Endothelial cell (in vitro differentiated cells): Measurements from ENCODE around the gene KNCN. TPM values are rescaled to one million over a fixed set of nuclear protein-coding genes. Genes with fewer than 3 reads are reported as not detected.

ENCODE experiments used
- DNase-seq: peaks from one replicate; pipeline ENCODE4 v3.0.0; 2021; ENCODE audit warnings: low spot score
- H3K27ac Mint-ChIP-seq: one replicate; pipeline ENCODE4 v1.8.0; 2021; ENCODE audit warnings: mixed read lengths, inconsistent platforms; ENCODE audit not compliant: unreplicated experiment
- H3K27me3 Mint-ChIP-seq: one replicate; pipeline ENCODE4 v1.8.0; 2021; ENCODE audit warnings: mild to moderate bottlenecking, moderate library complexity, mixed read lengths, inconsistent platforms; ENCODE audit not compliant: unreplicated experiment
- H3K36me3 Mint-ChIP-seq: one replicate; pipeline ENCODE4 v1.8.0; 2021; ENCODE audit warnings: mild to moderate bottlenecking, low read depth, mixed read lengths, inconsistent platforms; ENCODE audit not compliant: unreplicated experiment
- H3K4me1 Mint-ChIP-seq: one replicate; pipeline ENCODE4 v1.8.0; 2021; ENCODE audit warnings: mild to moderate bottlenecking, mixed read lengths, inconsistent platforms; ENCODE audit not compliant: unreplicated experiment
- H3K4me3 Mint-ChIP-seq: one replicate; pipeline ENCODE4 v1.8.0; 2021; ENCODE audit warnings: mild to moderate bottlenecking, mixed read lengths, inconsistent platforms; ENCODE audit not compliant: unreplicated experiment
- H3K9me3 Mint-ChIP-seq: one replicate; pipeline ENCODE4 v1.8.0; 2021; ENCODE audit warnings: mixed read lengths, inconsistent platforms; ENCODE audit not compliant: unreplicated experiment
- total RNA-seq: library from RNA; stranded (reverse); fragmentation: NEBNext Ultra II Directional; extraction: Animal tissue kit (Norgen Biotek cat#: 25700); gene quantifications from one replicate; pipeline ENCODE4 v1.2.1, GENCODE V29; 2021; ENCODE audit not compliant: unreplicated experiment
- TF ChIP-seq, protein P1 (sequence below): fragments of 200-600 bp; sonication (generic); IDR thresholded peaks from one replicate; pipeline ENCODE4 v1.5.0; 2021; ENCODE audit warnings: antibody characterized with exemption; ENCODE audit not compliant: unreplicated experiment

Gene KNCN
- total RNA-seq, 1 donor from 2014 or later: not detected

DNA sequence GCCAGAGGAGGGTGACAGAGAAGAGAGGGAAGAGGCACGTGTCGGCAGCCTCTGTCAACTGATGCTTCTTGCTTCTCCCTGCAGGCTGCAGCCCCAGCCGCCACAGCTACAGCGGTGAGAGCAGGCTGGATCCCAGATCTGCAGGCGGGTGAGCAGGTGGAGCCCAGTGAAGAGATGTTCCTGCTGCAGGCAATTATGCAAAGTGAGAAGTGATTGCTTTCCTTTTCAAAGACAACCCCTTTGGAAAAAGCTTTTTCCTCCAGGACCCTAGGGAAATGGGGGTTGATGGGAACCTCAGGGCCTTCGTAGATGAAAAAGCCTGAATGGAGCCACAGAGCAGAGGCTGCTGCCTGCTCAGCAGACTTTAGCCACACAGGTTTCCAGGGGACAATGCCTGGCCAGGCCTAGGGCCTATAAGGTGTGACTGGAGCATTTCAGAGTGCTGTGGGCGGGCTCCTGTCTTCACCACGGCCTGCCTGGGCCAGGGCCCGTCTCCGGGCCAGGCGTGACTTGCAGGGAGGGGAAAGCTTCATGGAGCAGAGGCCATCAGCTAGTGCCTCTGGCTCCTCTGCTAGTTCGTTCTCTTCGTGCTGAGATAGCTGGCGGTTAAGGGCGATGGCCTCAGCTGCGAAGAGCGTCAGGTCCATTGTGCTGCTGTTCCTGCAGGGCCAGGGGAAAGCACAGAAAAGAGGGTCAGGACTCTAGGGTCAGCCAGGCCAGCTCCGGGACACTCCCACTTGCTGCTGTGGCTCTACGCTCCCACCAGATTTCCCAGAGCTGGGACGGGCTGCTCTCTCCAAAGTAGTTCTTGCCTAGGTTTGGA is 6.9 kb upstream of the KNCN start:
- Mint-ChIP-seq H3K27ac (no peak overlapping the region), H3K36me3 (peaks cover 20% of the 10 kb centered on the region), H3K4me1 (peaks cover 11% of the 10 kb centered on the region), H3K9me3 (no peaks in the 10 kb centered on the region), H3K4me3 (no peak overlapping the region), H3K27me3 (peaks cover 4% of the 10 kb centered on the region)
- TF ChIP-seq, protein P1, sequence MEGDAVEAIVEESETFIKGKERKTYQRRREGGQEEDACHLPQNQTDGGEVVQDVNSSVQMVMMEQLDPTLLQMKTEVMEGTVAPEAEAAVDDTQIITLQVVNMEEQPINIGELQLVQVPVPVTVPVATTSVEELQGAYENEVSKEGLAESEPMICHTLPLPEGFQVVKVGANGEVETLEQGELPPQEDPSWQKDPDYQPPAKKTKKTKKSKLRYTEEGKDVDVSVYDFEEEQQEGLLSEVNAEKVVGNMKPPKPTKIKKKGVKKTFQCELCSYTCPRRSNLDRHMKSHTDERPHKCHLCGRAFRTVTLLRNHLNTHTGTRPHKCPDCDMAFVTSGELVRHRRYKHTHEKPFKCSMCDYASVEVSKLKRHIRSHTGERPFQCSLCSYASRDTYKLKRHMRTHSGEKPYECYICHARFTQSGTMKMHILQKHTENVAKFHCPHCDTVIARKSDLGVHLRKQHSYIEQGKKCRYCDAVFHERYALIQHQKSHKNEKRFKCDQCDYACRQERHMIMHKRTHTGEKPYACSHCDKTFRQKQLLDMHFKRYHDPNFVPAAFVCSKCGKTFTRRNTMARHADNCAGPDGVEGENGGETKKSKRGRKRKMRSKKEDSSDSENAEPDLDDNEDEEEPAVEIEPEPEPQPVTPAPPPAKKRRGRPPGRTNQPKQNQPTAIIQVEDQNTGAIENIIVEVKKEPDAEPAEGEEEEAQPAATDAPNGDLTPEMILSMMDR: no peak
- no peak for DNase-seq

DNA sequence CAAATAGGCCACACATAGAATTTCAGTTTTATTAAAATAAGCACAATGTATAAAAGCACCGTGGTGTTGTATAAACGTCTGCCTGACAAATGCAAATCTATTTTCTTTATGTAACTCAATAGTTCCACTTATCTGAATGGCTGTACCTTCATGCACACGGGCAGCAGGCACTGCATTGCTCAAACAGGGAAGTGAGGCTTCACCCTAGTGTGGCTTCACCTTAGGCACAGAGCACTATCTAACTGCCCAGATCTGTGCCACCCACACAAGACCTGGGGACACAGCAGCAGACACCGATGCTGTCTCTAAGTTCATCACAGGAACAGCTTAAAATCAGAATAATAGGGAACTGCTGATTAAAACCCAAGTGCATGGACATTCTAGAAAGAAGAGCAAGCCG is 6.0 kb upstream of the KNCN start:
- H3K4me3 Mint-ChIP-seq: no peak overlapping the region
- no peak for DNase-seq
- H3K9me3 Mint-ChIP-seq: no peaks in the 10 kb centered on the region
- no peak overlapping the region for H3K27ac Mint-ChIP-seq
- peaks cover 12% of the 10 kb centered on the region for H3K36me3 Mint-ChIP-seq
- peaks cover 11% of the 10 kb centered on the region for H3K4me1 Mint-ChIP-seq
- TF ChIP-seq, protein P1: no peak
- peaks cover 4% of the 10 kb centered on the region for H3K27me3 Mint-ChIP-seq

- Mint-ChIP-seq H3K4me3 (no peak overlapping the region), H3K27ac (no peak overlapping the region), H3K27me3 (peaks cover 4% of the 10 kb centered on the region), H3K4me1 (peaks cover 10% of the 10 kb centered on the region), H3K36me3 (peaks cover 11% of the 10 kb centered on the region), H3K9me3 (no peaks in the 10 kb centered on the region)
- TF ChIP-seq, protein P1: no peak
- no peak for DNase-seq
These were observed 5.4 kb upstream of the KNCN start for GRCh38 chr1:46556822-46557221.

- TF ChIP-seq, protein P1: no peak
- no peak for DNase-seq
- H3K4me3 Mint-ChIP-seq: no peak overlapping the region
- H3K9me3 Mint-ChIP-seq: no peaks in the 10 kb centered on the region
- peaks cover 11% of the 10 kb centered on the region for H3K36me3 Mint-ChIP-seq
- H3K27ac Mint-ChIP-seq: no peak overlapping the region
- peaks cover 6% of the 10 kb centered on the region for H3K4me1 Mint-ChIP-seq
- peaks cover 4% of the 10 kb centered on the region for H3K27me3 Mint-ChIP-seq
These were observed 4.6 kb upstream of the KNCN start for GRCh38 chr1:46555826-46556619.
